Sigmoid colon (tissue), 7 donors: Measurements from ENCODE around the gene TRPV5. TPM values are rescaled to one million over a fixed set of nuclear protein-coding genes. Genes with fewer than 3 reads are reported as not detected.

Experiments
- DNase-seq: peaks from one replicate; pipeline ENCODE4 v3.0.0-alpha.2; 2019
- H3K27ac ChIP-seq, 4 donors: fragments of 200-600 bp; sonication (generic); one replicate each; pipeline ENCODE4 v1.5.1; 2016 to 2019; ENCODE audit warnings: mild to moderate bottlenecking in 1 of 4
- H3K27me3 ChIP-seq, 3 donors: fragments of 200-600 bp; sonication (generic); one replicate each; pipeline ENCODE4 v1.5.1; 2019; ENCODE audit warnings: mild to moderate bottlenecking in 1 of 3
- H3K36me3 ChIP-seq, 4 donors: fragments of 200-600 bp; sonication (generic); one replicate each; pipeline ENCODE4 v1.5.1; 2016 to 2019
- H3K4me1 ChIP-seq, 4 donors: fragments of 200-600 bp; sonication (generic); one replicate each; pipeline ENCODE4 v1.5.1; 2017 to 2019
- H3K4me3 ChIP-seq, 4 donors: fragments of 200-600 bp; sonication (generic); one replicate each; pipeline ENCODE4 v1.5.1; 2017 to 2019; ENCODE audit warnings: mild to moderate bottlenecking in 2 of 4, moderate library complexity in 1 of 4
- H3K9me3 ChIP-seq, 4 donors: fragments of 200-600 bp in 3 of 4; sonication (generic) in 3 of 4; one replicate each; pipeline versions ENCODE4 v1.5.1 to v1.6.1; 2013 to 2019
- CTCF ChIP-seq, 4 experiments: fragments of 450-650 bp in 3 of 4; fragments of 200-600 bp in 1 of 4; IDR thresholded peaks; one replicate each; pipeline ENCODE4 v1.5.1; 2016 to 2019; ENCODE audit warnings: antibody characterized with exemption in 4 of 4, mild to moderate bottlenecking in 3 of 4, moderate library complexity in 2 of 4
- EP300 ChIP-seq, 4 donors: sonication (generic); formaldehyde crosslinking; IDR thresholded peaks; one replicate each; pipeline ENCODE4 v1.6.1; 2017; ENCODE audit warnings: antibody characterized with exemption in 4 of 4
- POLR2A ChIP-seq, 2 donors: fragments of 450-650 bp; IDR thresholded peaks; one replicate each; pipeline ENCODE4 v1.6.1; 2016; ENCODE audit warnings: antibody characterized with exemption in 2 of 2, mild to moderate bottlenecking in 2 of 2, moderate library complexity in 2 of 2
- POLR2AphosphoS5 ChIP-seq, 4 donors: sonication (generic); formaldehyde crosslinking; IDR thresholded peaks; one replicate each; pipeline ENCODE4 v1.6.1; 2017; ENCODE audit warnings: antibody characterized with exemption in 4 of 4
- whole genome bisulfite sequencing, 2 donors: extraction: QIAGEN DNeasy Blood & Tissue Kit; methylation state at CpG; one replicate each; pipeline ENCODE4 v1.1.7; 2013; 5-methylcytosine and 5-hydroxymethylcytosine counted together
- intact Hi-C: fragments of 100-400 bp; cut with DNase I; formaldehyde crosslinking; loops from one replicate; pipeline ENCODE4 v1.15.1; 2023
- polyA plus RNA-seq, 3 donors: library from polyadenylated mRNA; stranded (reverse); fragments of 200-250 nt; gene quantifications; one replicate each; pipeline ENCODE4 v1.2.3, GENCODE V29; 2013
- total RNA-seq, 4 donors: library from RNA; depleted of rRNA; stranded (reverse); fragments of >200 nt; gene quantifications; one replicate each; pipeline ENCODE4 v1.1.0, GENCODE V29; 2016
- donor health status: healthy with polysubstance abuse.
- donor health status: Bipolar disorder and iron deficiency.
- donor health status: healthy.

The TRPV5 gene
- total and polyA plus RNA-seq, 7 donors, result 0.03 TPM; not detected in 6

GRCh38 chr7:142939226-142939910 lies 5.8 kb upstream of the TRPV5 start, which contains the start of gene LLCFC1:
Gene LLCFC1 (plus strand): TSS chr7:142939484. CDS start chr7:142939622, 138 bp downstream.
- intact Hi-C loops, result no loop called here
- H3K4me1 ChIP-seq, result no peaks in the 10 kb centered on the region
- H3K27me3 ChIP-seq, result no peaks in the 10 kb centered on the region
- no peak within 1 kb of the TSS for H3K4me3 ChIP-seq
- no peak for TF ChIP-seq POLR2AphosphoS5 (IDR thresholded peaks at IDR 0.05)
- no peaks in the 10 kb centered on the region for H3K9me3 ChIP-seq
- 61 to 69% methylated on average over 10 of the region's 10 CpGs for WGBS, 2 donors
- no peak for DNase-seq
- H3K36me3 ChIP-seq, result no peaks in the 10 kb centered on the region
- no peak within 1 kb of the TSS for H3K27ac ChIP-seq

- TF ChIP-seq POLR2A (IDR thresholded peaks at IDR 0.05) (no peak), CTCF (IDR thresholded peaks at IDR 0.05) (no peak), EP300 (IDR thresholded peaks at IDR 0.05) (no peak), POLR2AphosphoS5 (IDR thresholded peaks at IDR 0.05) (no peak)
- DNase-seq, result no peak
- H3K27me3 ChIP-seq, result no peaks in the 10 kb centered on the region
- no peaks in the 10 kb centered on the region for H3K4me1 ChIP-seq
- intact Hi-C loops, result no loop called here
- no peak overlapping the region for H3K4me3 ChIP-seq
- no peak overlapping the region for H3K27ac ChIP-seq
- WGBS, 2 donors, result 93 to 96% methylated on average over 4 of the region's 4 CpGs
- no peaks in the 10 kb centered on the region for H3K36me3 ChIP-seq
- H3K9me3 ChIP-seq, result no peaks in the 10 kb centered on the region
Observed at GRCh38 chr7:142938611-142939010, 5.1 kb upstream of the TRPV5 start.

DNA sequence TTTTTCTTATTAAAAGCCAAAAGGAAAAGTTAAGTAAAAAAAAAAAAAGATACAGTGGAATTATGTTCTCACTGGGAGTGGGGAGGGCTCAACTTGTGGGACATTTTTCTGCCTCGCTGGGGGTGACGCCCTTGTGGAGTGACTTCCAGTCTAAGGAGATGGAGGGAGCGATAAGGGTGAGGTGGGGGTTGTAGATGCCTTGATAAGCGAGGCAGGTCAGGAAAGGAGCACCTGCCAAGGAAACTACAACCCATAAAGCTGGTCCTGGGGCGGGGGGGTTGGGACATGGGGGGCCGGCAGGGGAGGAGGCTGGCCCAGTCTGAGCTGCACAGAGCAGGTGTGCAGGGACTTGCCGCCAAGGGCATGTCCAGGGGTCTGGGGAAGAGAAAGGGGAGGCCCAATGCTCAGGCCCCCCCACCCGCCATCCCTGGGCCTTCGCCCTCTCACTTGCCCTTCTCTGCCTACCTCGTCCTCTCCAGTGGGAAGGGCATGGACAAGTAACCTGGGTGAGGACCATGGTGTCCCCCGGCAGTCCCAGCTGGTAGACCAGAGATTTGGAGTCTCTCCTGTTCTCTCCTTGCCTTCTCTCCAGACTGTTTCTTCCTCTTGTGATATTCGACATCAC lies 2.5 kb upstream of the TRPV5 start:
- H3K9me3 ChIP-seq, result no peaks in the 10 kb centered on the region
- no peak overlapping the region for H3K4me3 ChIP-seq
- no peak for DNase-seq
- H3K27me3 ChIP-seq, result no peaks in the 10 kb centered on the region
- no peak overlapping the region for H3K27ac ChIP-seq
- TF ChIP-seq POLR2A (IDR thresholded peaks at IDR 0.05) (no peak), EP300 (IDR thresholded peaks at IDR 0.05) (no peak), POLR2AphosphoS5 (IDR thresholded peaks at IDR 0.05) (no peak)
- no peaks in the 10 kb centered on the region for H3K4me1 ChIP-seq
- 80 to 84% methylated on average over 12 of the region's 12 CpGs for whole genome bisulfite sequencing, 2 donors
- intact Hi-C loops, result no loop called here
- no peaks in the 10 kb centered on the region for H3K36me3 ChIP-seq

DNA sequence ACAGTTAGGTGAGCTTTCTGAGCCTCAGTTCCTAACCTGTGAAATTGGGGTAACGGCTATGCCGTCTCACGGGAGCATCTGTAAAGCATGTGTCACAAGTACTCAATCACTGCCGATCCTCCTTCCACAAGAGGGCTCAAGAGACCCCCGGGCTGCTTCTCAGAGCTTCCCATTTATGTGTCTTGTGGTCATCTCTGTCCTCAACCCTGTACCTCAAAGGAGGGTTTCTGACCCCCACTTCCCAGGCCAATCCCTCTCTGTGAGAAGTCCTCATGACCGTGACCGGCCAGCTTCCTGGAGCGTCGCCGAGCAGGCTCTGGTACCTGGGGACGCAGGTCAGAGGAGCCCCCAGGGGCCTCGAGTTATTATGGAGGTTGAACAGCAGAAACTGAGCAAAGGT lies 510 bp upstream of the TRPV5 start:
- 78 to 85% methylated on average over 12 of the region's 12 CpGs for WGBS, 2 donors
- Histone ChIP-seq H3K27ac (no peak overlapping the region), H3K4me1 (no peaks in the 10 kb centered on the region), H3K36me3 (no peaks in the 10 kb centered on the region), H3K4me3 (no peak overlapping the region), H3K9me3 (no peaks in the 10 kb centered on the region), H3K27me3 (no peaks in the 10 kb centered on the region)
- DNase-seq, result no peak
- TF ChIP-seq POLR2AphosphoS5 (IDR thresholded peaks at IDR 0.05) (no peak), POLR2A (IDR thresholded peaks at IDR 0.05) (no peak)
- intact Hi-C loops, result no loop called here

DNA sequence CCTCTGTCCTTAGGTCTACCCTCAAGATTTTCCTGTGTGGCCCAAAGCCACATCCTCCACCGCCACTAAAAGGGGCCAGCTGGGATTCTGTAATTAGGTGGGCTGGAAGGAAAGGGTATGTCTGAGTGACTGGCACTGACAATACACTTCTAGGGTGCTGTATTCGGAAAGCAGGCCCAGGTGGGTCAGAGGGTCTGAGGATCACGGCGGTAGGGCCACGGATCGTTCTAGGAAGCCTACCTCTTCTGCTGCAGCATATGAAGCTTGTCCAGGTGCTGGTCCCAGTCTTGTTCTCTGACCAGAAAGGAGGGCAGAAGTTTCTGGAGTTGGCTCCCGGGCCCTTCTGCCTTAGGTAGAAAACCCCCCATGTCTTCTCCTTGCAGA lies 462 bp downstream of the TRPV5 start:
- intact Hi-C loops, result no loop called here
- Histone ChIP-seq H3K9me3 (no peaks in the 10 kb centered on the region), H3K4me1 (no peaks in the 10 kb centered on the region), H3K36me3 (no peaks in the 10 kb centered on the region), H3K4me3 (no peak overlapping the region), H3K27ac (no peak overlapping the region), H3K27me3 (no peaks in the 10 kb centered on the region)
- DNase-seq, result no peak
- TF ChIP-seq POLR2AphosphoS5 (IDR thresholded peaks at IDR 0.05) (no peak), CTCF (IDR thresholded peaks at IDR 0.05) (no peak), EP300 (IDR thresholded peaks at IDR 0.05) (no peak), POLR2A (IDR thresholded peaks at IDR 0.05) (no peak)
- 87 to 92% methylated on average over 7 of the region's 7 CpGs for WGBS, 2 donors

DNA sequence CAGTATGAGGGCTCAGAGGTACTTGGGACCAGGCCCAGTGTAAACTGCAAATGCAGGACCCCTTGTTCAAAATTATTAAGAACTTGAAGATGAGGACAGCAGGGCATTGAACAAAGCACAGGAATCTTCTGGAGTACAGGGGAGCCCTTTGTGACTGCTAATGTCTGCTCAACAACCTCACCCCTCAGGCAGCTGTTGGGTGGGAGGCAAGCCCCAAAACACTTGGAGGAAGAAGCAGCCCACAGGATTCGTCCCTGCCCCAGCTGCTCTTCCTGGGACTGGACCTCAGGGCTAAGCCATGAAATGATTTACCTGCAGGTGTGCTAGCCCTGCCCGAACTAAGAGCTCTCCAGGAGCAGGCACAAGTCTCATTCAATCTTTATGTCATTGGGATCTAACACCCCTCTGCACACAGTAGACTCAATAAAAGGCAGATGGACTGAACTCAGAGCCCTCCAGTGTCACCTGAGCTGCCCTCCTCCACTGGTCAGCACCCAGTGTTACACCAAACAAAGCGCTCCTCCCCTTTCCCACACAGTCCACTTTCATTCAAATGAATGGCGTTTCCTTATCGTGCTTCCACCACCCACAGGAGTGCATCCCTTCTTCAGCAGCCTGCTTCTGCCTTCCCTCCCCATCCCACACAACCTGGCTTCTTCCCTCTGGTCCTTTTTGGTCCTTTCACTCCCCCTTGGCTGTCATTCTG lies 1.0 kb downstream of the TRPV5 start:
- 55 to 64% methylated on average over 5 of the region's 5 CpGs for WGBS, 2 donors
- Histone ChIP-seq H3K9me3 (no peaks in the 10 kb centered on the region), H3K27ac (no peak overlapping the region), H3K27me3 (no peaks in the 10 kb centered on the region), H3K4me3 (no peak overlapping the region), H3K36me3 (no peaks in the 10 kb centered on the region), H3K4me1 (no peaks in the 10 kb centered on the region)
- intact Hi-C loops, result no loop called here
- no peak for DNase-seq
- TF ChIP-seq POLR2AphosphoS5 (IDR thresholded peaks at IDR 0.05) (no peak), EP300 (IDR thresholded peaks at IDR 0.05) (no peak), CTCF (IDR thresholded peaks at IDR 0.05) (no peak), POLR2A (IDR thresholded peaks at IDR 0.05) (no peak)
